Muscle of leg (tissue), 16 donors: ENCODE results near the gene GSTM4. TPM values are rescaled to one million over a fixed set of nuclear protein-coding genes. Genes with fewer than 3 reads are reported as not detected.

Experiments
- DNase-seq: peaks from one replicate; pipeline ENCODE4 v3.0.0; 2013
- H3K27ac ChIP-seq: one replicate; pipeline ENCODE4 v1.5.1; 2013; ENCODE audit warnings: mild to moderate bottlenecking, low read length, control low read depth
- H3K27me3 ChIP-seq: one replicate; pipeline ENCODE4 v1.6.1; 2013; ENCODE audit warnings: low read length; ENCODE audit not compliant: control insufficient read depth, insufficient read depth
- H3K36me3 ChIP-seq: one replicate; pipeline ENCODE4 v1.6.1; 2013; ENCODE audit warnings: low read length; ENCODE audit not compliant: control insufficient read depth, insufficient read depth
- H3K4me1 ChIP-seq: one replicate; pipeline ENCODE4 v1.6.1; 2013; ENCODE audit warnings: low read length; ENCODE audit not compliant: control insufficient read depth, insufficient read depth
- H3K4me3 ChIP-seq: one replicate; pipeline ENCODE4 v1.5.1; 2013; ENCODE audit warnings: low read length, control low read depth
- H3K9me3 ChIP-seq: replicated peaks from 2 replicates; pipeline ENCODE4 v1.6.1; 2013; ENCODE audit warnings: low read depth, low read length; ENCODE audit not compliant: control insufficient read depth
- WGBS: methylation state at CpG from one replicate; pipeline ENCODE4 v1.1.5; 2013; ENCODE audit warnings: missing lambda C conversion rate; ENCODE audit not compliant: insufficient coverage; 5-methylcytosine and 5-hydroxymethylcytosine counted together
- long read RNA-seq, 11 donors: transcript quantifications; one replicate each; lab custom pipeline, GENCODE V29; 2026
- polyA plus RNA-seq, 8 donors: library from polyadenylated mRNA; unstranded; fragments of 120-200 nt; gene quantifications; one replicate each; pipeline versions ENCODE4 v1.2.1 to v1.2.3, GENCODE V29; 2013; ENCODE audit warnings: inconsistent platforms in 1 of 8, low replicate concordance in 1 of 8; ENCODE audit not compliant: insufficient read length in 8 of 8, insufficient read depth in 1 of 8
- total RNA-seq: library from RNA; stranded (reverse); fragments of 120-200 nt; gene quantifications from one replicate; pipeline ENCODE4 v1.2.4, GENCODE V29; 2013

The GSTM4 gene
- total RNA-seq (10.8 TPM), polyA plus RNA-seq (10 to 100 TPM; 15.1 to 23.9 (median 20.6) TPM)
- long read RNA-seq, donor 1, transcript GSTM4-204 (8 exons, 1,412 nt) = major isoform, 7 of 9 reads
- long read RNA-seq, donor 1, partial matches to known transcripts = 0 of 9 reads
- long read RNA-seq, donor 1, other reads (novel, unspliced or antisense) = 0 of 9 reads
- long read RNA-seq, donor 2 = 0 reads
- long read RNA-seq, donor 3, transcript GSTM4-204 (8 exons, 1,412 nt) = major isoform, 6 of 8 reads
- long read RNA-seq, donor 3, partial matches to known transcripts = 0 of 8 reads
- long read RNA-seq, donor 3, other reads (novel, unspliced or antisense) = 0 of 8 reads
- long read RNA-seq, donor 4, transcript GSTM4-204 (8 exons, 1,412 nt) = major isoform, 5 of 14 reads
- long read RNA-seq, donor 4, partial matches to known transcripts = 6 of 14 reads
- long read RNA-seq, donor 4, other reads (novel, unspliced or antisense) = 0 of 14 reads
- long read RNA-seq, donor 5, transcript GSTM4-204 (8 exons, 1,412 nt) = major isoform, 9 of 9 reads
- long read RNA-seq, donor 5, partial matches to known transcripts = 0 of 9 reads
- long read RNA-seq, donor 5, other reads (novel, unspliced or antisense) = 0 of 9 reads
- long read RNA-seq, donor 6, transcript GSTM4-204 (8 exons, 1,412 nt) = major isoform, 11 of 12 reads
- long read RNA-seq, donor 6, partial matches to known transcripts = 0 of 12 reads
- long read RNA-seq, donor 6, other reads (novel, unspliced or antisense) = 0 of 12 reads
- long read RNA-seq, donor 7, partial matches to known transcripts = 0 of 4 reads
- long read RNA-seq, donor 7, other reads (novel, unspliced or antisense) = 0 of 4 reads
- long read RNA-seq, donor 8, transcript GSTM4-204 (8 exons, 1,412 nt) = major isoform, 7 of 10 reads
- long read RNA-seq, donor 8, partial matches to known transcripts = 0 of 10 reads
- long read RNA-seq, donor 8, other reads (novel, unspliced or antisense) = 0 of 10 reads
- long read RNA-seq, donor 9, partial matches to known transcripts = 5 of 8 reads
- long read RNA-seq, donor 9, other reads (novel, unspliced or antisense) = 0 of 8 reads
- long read RNA-seq, donor 10, transcript GSTM4-204 (8 exons, 1,412 nt) = major isoform, 7 of 10 reads
- long read RNA-seq, donor 10, partial matches to known transcripts = 0 of 10 reads
- long read RNA-seq, donor 10, other reads (novel, unspliced or antisense) = 0 of 10 reads
- long read RNA-seq, donor 11, partial matches to known transcripts = 0 of 3 reads
- long read RNA-seq, donor 11, other reads (novel, unspliced or antisense) = 0 of 3 reads

- Histone ChIP-seq H3K4me3 (peak within 1 kb of the TSS; percentile 87), H3K27me3 (no peaks in the 10 kb centered on the region), H3K27ac (peak within 1 kb of the TSS; percentile 83), H3K4me1 (peaks cover 16% of the 10 kb centered on the region), H3K9me3 (no peaks in the 10 kb centered on the region), H3K36me3 (peaks cover 31% of the 10 kb centered on the region)
- WGBS = under 1% methylated on average over 41 of the region's 54 CpGs
- DNase-seq = peak; percentile 90
These were observed at the start of gene GSTM4 for GRCh38 chr1:109655615-109656519. Gene GSTM4 (plus strand): TSS chr1:109656099. CDS start chr1:109656390, 291 bp downstream.

- H3K4me3 ChIP-seq = no peak overlapping the region
- 92% methylated on average over 3 of the region's 3 CpGs for WGBS
- DNase-seq = no peak
These were observed 46.0 kb upstream of the GSTM4 start for GRCh38 chr1:109609881-109610280.

GRCh38 chr1:109610609-109611307 is 45.1 kb upstream of the GSTM4 start:
- H3K4me1 ChIP-seq = no peaks in the 10 kb centered on the region
- WGBS = 69% methylated on average over 2 of the region's 3 CpGs

More at GRCh38 chr1:109609881-109610280, 46.0 kb upstream of the GSTM4 start:
- Histone ChIP-seq H3K36me3 (no peaks in the 10 kb centered on the region), H3K4me1 (no peaks in the 10 kb centered on the region), H3K9me3 (no peaks in the 10 kb centered on the region), H3K27me3 (no peaks in the 10 kb centered on the region), H3K27ac (no peak overlapping the region)

GRCh38 chr1:109611308-109611990 is 44.5 kb upstream of the GSTM4 start:
- WGBS = 64% methylated on average over 5 of the region's 13 CpGs
- Histone ChIP-seq H3K4me3 (no peak overlapping the region), H3K27ac (no peak overlapping the region), H3K9me3 (no peaks in the 10 kb centered on the region), H3K4me1 (no peaks in the 10 kb centered on the region), H3K36me3 (no peaks in the 10 kb centered on the region), H3K27me3 (no peaks in the 10 kb centered on the region)
- no peak for DNase-seq

More at GRCh38 chr1:109610609-109611307, 45.1 kb upstream of the GSTM4 start:
- Histone ChIP-seq H3K36me3 (no peaks in the 10 kb centered on the region), H3K27ac (no peak overlapping the region), H3K9me3 (no peaks in the 10 kb centered on the region), H3K4me3 (no peak overlapping the region), H3K27me3 (no peaks in the 10 kb centered on the region)
- no peak for DNase-seq

GRCh38 chr1:109613361-109614147 is 42.3 kb upstream of the GSTM4 start:
- DNase-seq = no peak
- H3K9me3 ChIP-seq = no peaks in the 10 kb centered on the region
- no peaks in the 10 kb centered on the region for H3K4me1 ChIP-seq
- H3K27ac ChIP-seq = no peak overlapping the region
- no peaks in the 10 kb centered on the region for H3K27me3 ChIP-seq
- H3K36me3 ChIP-seq = no peaks in the 10 kb centered on the region
- 61% methylated on average over 2 of the region's 7 CpGs for WGBS
- H3K4me3 ChIP-seq = no peak overlapping the region

- peak; percentile 71 for DNase-seq
- peak overlapping the region; percentile 67 for H3K27ac ChIP-seq
- H3K4me3 ChIP-seq = no peak overlapping the region
- 57% methylated on average over 1 of the region's 3 CpGs for WGBS
- no peaks in the 10 kb centered on the region for H3K36me3 ChIP-seq
- peaks cover 20% of the 10 kb centered on the region for H3K4me1 ChIP-seq
- H3K27me3 ChIP-seq = no peaks in the 10 kb centered on the region
- H3K9me3 ChIP-seq = no peaks in the 10 kb centered on the region
These were observed 40.0 kb upstream of the GSTM4 start for GRCh38 chr1:109615879-109616278.

- H3K9me3 ChIP-seq = no peaks in the 10 kb centered on the region
- H3K27me3 ChIP-seq = no peaks in the 10 kb centered on the region
- H3K27ac ChIP-seq = peak overlapping the region; percentile 67
- WGBS = 32% methylated on average over 2 of the region's 3 CpGs
- H3K36me3 ChIP-seq = no peaks in the 10 kb centered on the region
- no peak for DNase-seq
- H3K4me3 ChIP-seq = no peak overlapping the region
- H3K4me1 ChIP-seq = peaks cover 25% of the 10 kb centered on the region
These were observed 39.5 kb upstream of the GSTM4 start for GRCh38 chr1:109616391-109616790.

- WGBS = 63% methylated on average over 2 of the region's 3 CpGs
- Histone ChIP-seq H3K4me1 (peaks cover 35% of the 10 kb centered on the region), H3K27ac (no peak overlapping the region), H3K36me3 (no peaks in the 10 kb centered on the region), H3K9me3 (no peaks in the 10 kb centered on the region), H3K27me3 (no peaks in the 10 kb centered on the region), H3K4me3 (no peak overlapping the region)
- DNase-seq = no peak
These were observed 38.6 kb upstream of the GSTM4 start for GRCh38 chr1:109617291-109617801.
